GM19351 (cell line): ENCODE measurements around the gene IFIH1.

Experiments used
- ATAC-seq: cut with Tn5 transposase; IDR thresholded peaks from one replicate; pipeline ENCODE4 v1.9.1; 2021; ENCODE audit warnings: mild to moderate bottlenecking, moderate library complexity; ENCODE audit not compliant: unreplicated experiment

Gene IFIH1

GRCh38 chr2:162219426-162219825, 99.1 kb downstream of the IFIH1 start:
- ATAC-seq = no peak

- ATAC-seq = no peak
These were observed 100.9 kb downstream of the IFIH1 start for GRCh38 chr2:162217598-162217997.
